ENCODE results near the gene MUCL3.
"Not testable (repeated sequence)": the region's sequence is repeated elsewhere in the genome, so short reads cannot be mapped to it uniquely, and the experiment has no call there.

The MUCL3 gene

GRCh38 chr6:30972816-30973215, 32.0 kb downstream of the MUCL3 start:
- no peak overlapping the region for H3K27ac ChIP-seq
- no peak overlapping the region for H3K4me3 ChIP-seq

DNA sequence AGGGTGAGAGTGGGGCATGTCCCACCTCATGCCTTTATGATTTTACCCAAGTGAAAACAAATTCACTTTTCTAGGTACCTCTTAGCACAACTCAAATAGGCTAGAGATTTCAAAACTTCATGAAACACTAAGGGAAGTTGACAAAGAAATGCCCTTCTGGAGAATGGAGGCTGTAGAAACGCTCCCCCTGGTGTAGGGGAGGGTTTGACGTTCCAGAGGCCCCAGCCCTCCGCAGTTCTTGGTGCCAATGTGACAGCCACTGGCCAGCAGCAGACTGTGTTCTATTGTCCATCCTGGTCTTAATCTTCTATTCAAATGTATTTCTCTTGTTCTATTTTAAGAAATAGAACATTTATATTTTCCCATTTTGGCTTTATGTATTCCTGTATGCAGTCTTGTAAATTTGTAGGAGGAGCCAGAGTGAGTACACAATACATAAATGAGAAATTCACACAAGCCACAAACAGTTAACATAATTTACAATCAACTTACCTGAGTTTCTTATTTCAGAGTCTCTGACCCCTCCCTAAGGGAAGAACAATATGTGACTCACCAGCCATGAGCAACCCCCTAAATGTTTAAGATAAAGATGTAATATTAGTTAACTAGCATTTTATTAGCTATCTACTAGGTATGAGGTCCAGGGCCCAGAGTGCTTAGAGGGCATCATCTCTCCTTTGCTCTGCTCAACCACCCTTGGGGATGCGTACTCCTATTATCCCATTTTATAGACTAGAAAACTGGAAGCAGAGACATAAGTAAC, 33.9 kb downstream of the MUCL3 start:
- no peak overlapping the region for H3K4me3 ChIP-seq
- no peak overlapping the region for H3K27ac ChIP-seq

GRCh38 chr6:30979141-30979540, 38.4 kb downstream of the MUCL3 start:
- Histone ChIP-seq H3K4me3 (no peak overlapping the region), H3K27ac (no peak overlapping the region)

GRCh38 chr6:30979690-30980089, 38.9 kb downstream of the MUCL3 start:
- H3K4me3 ChIP-seq = no peak overlapping the region
- H3K27ac ChIP-seq = no peak overlapping the region

GRCh38 chr6:30981942-30982772, 41.4 kb downstream of the MUCL3 start:
- Histone ChIP-seq H3K4me3 (peak overlapping the region in 1 of 7 experiments; percentile 12), H3K27ac (no peak overlapping the region)

GRCh38 chr6:30983439-30983838, 42.7 kb downstream of the MUCL3 start, which contains the start of gene MUC21:
Gene MUC21 (plus strand): TSS chr6:30983718. CDS start chr6:30983959, 241 bp downstream.
- Histone ChIP-seq H3K4me3 (no peak within 1 kb of the TSS), H3K27ac (no peak within 1 kb of the TSS)

DNA sequence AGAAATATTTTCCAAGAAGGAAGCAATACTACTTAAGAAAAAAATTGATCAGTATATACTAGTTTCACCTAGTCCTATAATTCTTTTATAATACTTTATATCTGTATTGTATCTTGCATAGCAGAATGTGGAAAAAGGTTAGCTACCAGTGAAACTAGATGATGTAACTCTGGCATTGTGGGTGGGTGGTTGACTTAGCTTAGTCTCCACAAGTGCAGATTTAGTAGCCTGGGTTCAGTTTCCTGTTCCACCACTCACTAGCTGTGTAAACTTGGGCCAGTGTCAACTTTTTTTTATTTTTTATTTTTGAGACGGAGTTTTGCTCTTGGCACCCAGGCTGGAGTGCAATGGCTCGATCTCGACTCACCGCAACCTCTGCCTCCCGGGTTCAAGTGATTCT, 44.7 kb downstream of the MUCL3 start:
- no peak overlapping the region for H3K27ac ChIP-seq
- no peak overlapping the region for H3K4me3 ChIP-seq

DNA sequence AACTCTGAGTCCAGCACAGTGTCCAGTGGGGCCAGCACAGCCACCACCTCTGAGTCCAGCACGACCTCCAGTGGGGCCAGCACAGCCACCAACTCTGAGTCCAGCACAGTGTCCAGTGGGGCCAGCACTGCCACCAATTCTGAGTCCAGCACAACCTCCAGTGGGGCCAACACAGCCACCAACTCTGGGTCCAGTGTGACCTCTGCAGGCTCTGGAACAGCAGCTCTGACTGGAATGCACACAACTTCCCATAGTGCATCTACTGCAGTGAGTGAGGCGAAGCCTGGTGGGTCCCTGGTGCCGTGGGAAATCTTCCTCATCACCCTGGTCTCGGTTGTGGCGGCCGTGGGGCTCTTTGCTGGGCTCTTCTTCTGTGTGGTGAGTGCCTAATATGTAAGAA, 46.5 kb downstream of the MUCL3 start:
- H3K4me3 ChIP-seq = no peak overlapping the region
- H3K27ac ChIP-seq = no peak overlapping the region

- H3K27ac ChIP-seq = no peak overlapping the region
- no peak overlapping the region for H3K4me3 ChIP-seq
Observed at GRCh38 chr6:30988209-30988825, 47.5 kb downstream of the MUCL3 start.

DNA sequence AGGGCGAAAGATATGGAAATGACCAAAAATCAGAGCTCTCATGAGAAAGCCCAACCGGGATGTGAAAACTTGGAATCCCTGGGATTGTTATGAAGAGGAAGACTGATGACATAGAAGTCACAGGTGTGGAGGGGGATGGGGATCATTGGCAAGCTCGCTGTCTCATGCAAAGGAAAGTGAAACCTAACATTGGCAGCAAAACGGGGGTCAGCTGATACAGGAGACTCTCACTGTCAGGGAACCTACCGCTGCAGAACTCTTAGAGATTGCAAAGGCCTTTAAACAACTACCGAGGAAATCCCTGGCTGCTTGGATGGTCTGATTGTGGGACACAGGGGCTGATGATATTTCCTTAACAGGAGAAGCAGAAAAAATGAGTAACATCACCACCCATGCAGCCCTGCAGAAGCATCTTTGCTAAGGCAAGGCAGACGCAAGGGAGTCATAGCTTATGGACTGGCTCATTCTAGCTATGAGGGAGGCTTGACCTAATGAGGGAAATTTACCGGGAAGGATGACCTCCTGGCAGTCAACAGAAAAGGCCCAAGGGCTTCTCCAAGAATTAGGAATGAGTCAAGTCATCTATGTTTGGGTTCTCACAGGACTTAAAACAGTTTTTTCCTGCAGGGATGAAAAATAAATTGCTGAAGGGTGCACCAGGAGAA, 49.8 kb downstream of the MUCL3 start:
- Histone ChIP-seq H3K27ac (no peak overlapping the region), H3K4me3 (no peak overlapping the region)

DNA sequence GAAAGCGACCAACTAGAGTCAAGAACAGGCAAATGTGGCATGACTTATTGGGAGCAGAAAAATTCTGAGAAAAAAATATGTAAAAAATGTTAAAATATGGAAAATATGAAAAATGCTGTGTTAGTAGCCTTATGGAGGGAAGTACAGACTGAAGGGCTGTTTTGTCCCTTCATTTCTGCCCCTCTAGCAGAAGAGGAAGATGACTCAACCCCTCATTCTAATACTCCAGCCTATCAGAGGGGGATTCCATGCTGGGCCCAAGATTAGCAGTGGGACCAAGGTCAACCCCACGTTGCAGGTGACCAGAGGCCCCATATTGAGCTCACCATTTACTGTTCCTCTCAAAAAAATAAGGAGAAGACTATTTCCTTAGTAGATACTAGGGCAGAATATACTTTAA, 51.1 kb downstream of the MUCL3 start:
- H3K27ac ChIP-seq = no peak overlapping the region
- no peak overlapping the region for H3K4me3 ChIP-seq

- Histone ChIP-seq H3K27ac (no peak overlapping the region), H3K4me3 (no peak overlapping the region)
Observed at GRCh38 chr6:30997301-30997700, 56.5 kb downstream of the MUCL3 start.

DNA sequence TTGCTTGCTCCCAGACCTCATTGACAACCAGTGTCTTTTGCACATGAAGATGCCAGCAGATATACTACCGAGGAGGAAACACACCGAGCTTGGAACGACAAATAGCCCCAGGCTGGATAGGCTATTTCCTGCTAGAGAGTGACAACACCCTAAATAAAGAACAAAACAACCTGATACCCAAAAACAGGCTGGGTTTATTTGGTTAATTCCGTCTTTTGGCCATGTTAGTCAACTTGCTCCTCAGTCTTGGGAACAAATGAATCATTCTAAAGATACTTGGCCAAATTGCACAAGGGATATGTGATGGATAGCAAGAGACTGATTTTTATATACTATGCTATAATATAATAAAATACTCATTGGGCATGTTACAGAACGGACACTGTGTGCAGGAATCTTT, 58.0 kb downstream of the MUCL3 start:
- Histone ChIP-seq H3K27ac (no peak overlapping the region), H3K4me3 (no peak overlapping the region)

GRCh38 chr6:31000067-31000860, 59.5 kb downstream of the MUCL3 start:
- not testable (repeated sequence) for H3K27ac ChIP-seq, H3K4me3 ChIP-seq

DNA sequence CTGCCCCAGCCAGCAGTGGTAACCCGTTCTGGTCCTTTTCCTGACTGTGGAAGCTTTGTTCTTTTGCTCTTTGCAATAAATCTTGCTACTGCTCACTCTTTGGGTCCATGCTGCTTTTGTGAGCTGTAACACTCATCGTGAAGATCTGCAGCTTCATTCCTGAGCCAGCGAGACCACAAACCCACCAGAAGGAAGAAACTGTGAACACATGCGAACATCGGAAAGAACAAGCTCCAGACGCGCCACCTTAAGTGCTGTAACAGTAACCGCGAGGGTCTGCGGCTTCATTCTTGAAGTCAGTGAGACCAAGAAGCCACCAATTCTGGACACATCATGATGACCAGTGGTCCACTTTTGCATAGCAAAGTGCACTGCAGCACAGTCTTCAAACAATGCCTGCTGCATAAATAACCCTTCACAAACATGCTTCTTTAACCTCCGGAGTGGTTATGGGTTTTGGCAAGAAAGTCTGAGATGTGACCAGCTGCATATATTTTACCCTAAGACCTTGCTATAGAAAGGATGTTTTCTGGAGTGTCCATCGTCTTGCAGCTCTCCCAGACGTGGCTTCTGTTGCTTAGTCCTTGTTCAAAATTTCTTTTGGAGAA, 60.6 kb downstream of the MUCL3 start:
- Histone ChIP-seq H3K4me3 (no peak overlapping the region), H3K27ac (no peak overlapping the region)

- no peak overlapping the region for H3K4me3 ChIP-seq
- H3K27ac ChIP-seq = no peak overlapping the region
Observed at GRCh38 chr6:31002471-31002870, 61.7 kb downstream of the MUCL3 start.
